HEK293 (cell line): ENCODE results near the gene SMC5.
A peak's percentile ranks its signal among the peaks of the same experiment; 100 is the strongest.

Experiments
- CTCF ChIA-PET: fragments of 350-600 bp; formaldehyde crosslinking; extraction: SDS; loops from one replicate; lab custom pipeline; 2021; ENCODE audit warnings: antibody characterized with exemption; lab: Yijun Ruan, JAX
- POLR2A ChIA-PET: fragments of 300-600 bp; formaldehyde crosslinking; extraction: SDS; loops from one replicate; lab custom pipeline; 2020; ENCODE audit warnings: antibody characterized with exemption, inconsistent platforms; lab: Yijun Ruan, JAX
- H3K27ac ChIP-seq: fragments of 200-500 bp; sonication (Bioruptor generic); 2 replicates; pipeline ENCODE4 v1.5.1; 2014; ENCODE audit warnings: low read depth, low read length, control low read depth, inconsistent platforms; ENCODE audit errors: extremely low read depth
- H3K36me3 ChIP-seq, 2 experiments: fragments of 200-500 bp in 1 of 2; sonication (Bioruptor generic) in 1 of 2; 1 replicate in 1 of 2; 2 replicates in 1 of 2; pipeline ENCODE4 v1.5.1; 2014 to 2017; ENCODE audit warnings: inconsistent platforms in 2 of 2, low read length in 2 of 2; ENCODE audit not compliant: control insufficient read depth in 2 of 2, insufficient read depth in 1 of 2
- H3K4me1 ChIP-seq: fragments of 200-500 bp; sonication (Bioruptor generic); 2 replicates; pipeline ENCODE4 v1.5.1; 2014; ENCODE audit warnings: mild to moderate bottlenecking, low read length, inconsistent platforms; ENCODE audit not compliant: control insufficient read depth, insufficient read depth
- H3K4me3 ChIP-seq: 2 replicates; pipeline ENCODE4 v1.5.1; 2011; ENCODE audit warnings: low read depth, mild to moderate bottlenecking, control low read depth, low read length, moderate library complexity
- H3K9me3 ChIP-seq: fragments of 200-500 bp; sonication (Bioruptor generic); 2 replicates; pipeline ENCODE4 v1.5.1; 2014; ENCODE audit warnings: low read depth, low read length, inconsistent platforms; ENCODE audit not compliant: control insufficient read depth, insufficient read depth
- GLI2 ChIP-seq: fragments of 450-650 bp; formaldehyde crosslinking; IDR thresholded peaks from 2 replicates; pipeline ENCODE4; 2017; ENCODE audit warnings: missing biosample characterization, missing genetic modification characterization, low read depth, borderline replicate concordance
- HIC1 ChIP-seq: fragments of 450-650 bp; formaldehyde crosslinking; IDR thresholded peaks from 2 replicates; pipeline ENCODE4 v1.5.1; 2016; ENCODE audit warnings: missing biosample characterization, missing genetic modification characterization
- HOXC10 ChIP-seq: sonication (generic); formaldehyde crosslinking; IDR thresholded peaks from 2 replicates; pipeline ENCODE4 v1.8.1; 2023; ENCODE audit warnings: mild to moderate bottlenecking, missing genetic modification reagents
- REST ChIP-seq: fragments of 450-650 bp; formaldehyde crosslinking; IDR thresholded peaks from 2 replicates; pipeline ENCODE4 v1.5.1; 2016; ENCODE audit warnings: missing biosample characterization, missing genetic modification characterization
- ZBTB20 ChIP-seq: fragments of 450-650 bp; formaldehyde crosslinking; IDR thresholded peaks from 2 replicates; pipeline ENCODE4 v1.5.1; 2016; ENCODE audit warnings: missing biosample characterization, missing genetic modification characterization
- ZBTB44 ChIP-seq: fragments of 450-650 bp; IDR thresholded peaks from 2 replicates; pipeline ENCODE4 v1.5.1; 2018; ENCODE audit warnings: missing biosample characterization, mild to moderate bottlenecking, missing genetic modification characterization
- ZBTB49 ChIP-seq: fragments of 450-650 bp; formaldehyde crosslinking; IDR thresholded peaks from 2 replicates; pipeline ENCODE4 v1.5.1; 2016; ENCODE audit warnings: missing biosample characterization, missing genetic modification characterization, low read depth
- ZNF132 ChIP-seq: fragments of 450-650 bp; formaldehyde crosslinking; IDR thresholded peaks from 2 replicates; pipeline ENCODE4 v1.5.1; 2017; ENCODE audit warnings: missing biosample characterization, missing genetic modification characterization, borderline replicate concordance
- ZNF157 ChIP-seq: fragments of 450-650 bp; formaldehyde crosslinking; IDR thresholded peaks from 2 replicates; pipeline ENCODE4 v1.5.1; 2016; ENCODE audit warnings: missing biosample characterization, missing genetic modification characterization
- ZNF302 ChIP-seq: fragments of 450-650 bp; formaldehyde crosslinking; IDR thresholded peaks from 2 replicates; pipeline ENCODE4 v1.5.1; 2016; ENCODE audit warnings: missing biosample characterization, missing genetic modification characterization, low read depth
- ZNF335 ChIP-seq: fragments of 450-650 bp; formaldehyde crosslinking; conservative IDR thresholded peaks from 2 replicates; pipeline ENCODE4 v1.5.1; 2016; ENCODE audit warnings: missing biosample characterization, missing genetic modification characterization
- ZNF394 ChIP-seq: fragments of 450-650 bp; formaldehyde crosslinking; IDR thresholded peaks from 2 replicates; pipeline ENCODE4 v1.5.1; 2016; ENCODE audit warnings: missing biosample characterization, missing genetic modification characterization, mild to moderate bottlenecking, moderate library complexity, borderline replicate concordance
- ZNF449 ChIP-seq: fragments of 450-650 bp; formaldehyde crosslinking; IDR thresholded peaks from 2 replicates; pipeline ENCODE4 v1.5.1; 2017; ENCODE audit warnings: missing biosample characterization, mild to moderate bottlenecking, missing genetic modification characterization, moderate library complexity
- ZNF510 ChIP-seq: fragments of 450-650 bp; formaldehyde crosslinking; IDR thresholded peaks from 2 replicates; pipeline ENCODE4 v1.5.1; 2018; ENCODE audit warnings: mild to moderate bottlenecking, missing genetic modification characterization, missing biosample characterization; ENCODE audit not compliant: insufficient replicate concordance
- ZNF549 ChIP-seq: fragments of 450-650 bp; IDR thresholded peaks from 2 replicates; pipeline ENCODE4 v1.5.1; 2018; ENCODE audit warnings: missing biosample characterization, missing genetic modification characterization, mild to moderate bottlenecking, inconsistent platforms, moderate library complexity
- ZNF555 ChIP-seq: fragments of 450-650 bp; formaldehyde crosslinking; conservative IDR thresholded peaks from 2 replicates; pipeline ENCODE4 v1.5.1; 2017; ENCODE audit warnings: missing biosample characterization, mild to moderate bottlenecking, missing genetic modification characterization, inconsistent platforms
- ZNF626 ChIP-seq: fragments of 450-650 bp; sonication (Bioruptor Pico); formaldehyde crosslinking; IDR thresholded peaks from 2 replicates; pipeline ENCODE4 v1.5.1; 2018; ENCODE audit warnings: missing biosample characterization, missing genetic modification characterization, inconsistent platforms
- ZNF639 ChIP-seq: fragments of 450-650 bp; formaldehyde crosslinking; IDR thresholded peaks from 2 replicates; pipeline ENCODE4 v1.5.1; 2016; ENCODE audit warnings: missing biosample characterization, missing genetic modification characterization
- ZNF658 ChIP-seq: fragments of 450-650 bp; formaldehyde crosslinking; IDR thresholded peaks from 2 replicates; pipeline ENCODE4; 2016; ENCODE audit warnings: missing biosample characterization, missing genetic modification characterization
- ZNF664 ChIP-seq: fragments of 450-650 bp; formaldehyde crosslinking; IDR thresholded peaks from 2 replicates; pipeline ENCODE4 v1.5.1; 2016; ENCODE audit warnings: missing biosample characterization, missing genetic modification characterization
- ZNF707 ChIP-seq: fragments of 450-650 bp; formaldehyde crosslinking; IDR thresholded peaks from 2 replicates; pipeline ENCODE4 v1.5.1; 2016; ENCODE audit warnings: missing biosample characterization, missing genetic modification characterization
- ZNF747 ChIP-seq: fragments of 450-650 bp; formaldehyde crosslinking; IDR thresholded peaks from 2 replicates; pipeline ENCODE4 v1.5.1; 2016; ENCODE audit warnings: missing biosample characterization, missing genetic modification characterization
- ZNF785 ChIP-seq: fragments of 450-650 bp; formaldehyde crosslinking; IDR thresholded peaks from 2 replicates; pipeline ENCODE4 v1.5.1; 2016; ENCODE audit warnings: missing biosample characterization, missing genetic modification characterization
- ZSCAN23 ChIP-seq: fragments of 450-650 bp; formaldehyde crosslinking; IDR thresholded peaks from 2 replicates; pipeline ENCODE4 v1.5.1; 2016; ENCODE audit warnings: missing biosample characterization, missing genetic modification characterization

Gene SMC5

GRCh38 chr9:70258692-70259511 is at the start of gene SMC5:
Gene SMC5, plus strand, starts transcription at chr9:70258978. Its CDS starts 101 bp downstream, at chr9:70259079.
- peaks cover 8 to 33% of the 10 kb centered on the region in 2 experiments for H3K36me3 ChIP-seq
- no peaks in the 10 kb centered on the region for H3K9me3 ChIP-seq
- peak within 1 kb of the TSS; percentile 94 for H3K27ac ChIP-seq
- peaks cover 3% of the 10 kb centered on the region; the same call in 1 of the 2 replicates for H3K4me1 ChIP-seq
- H3K4me3 ChIP-seq = peak within 1 kb of the TSS; percentile 69
- POLR2A ChIA-PET = interaction anchor here (0.7 to 2.9 kb wide), 3 partner anchors 137 to 1514 kb away, joined by 3 to 14 read pairs (median 7); no protein-coding TSS in a partner anchor
- CTCF ChIA-PET = no interaction called here
- no peak for TF ChIP-seq ZNF626
- TF ChIP-seq ZBTB20 (tag by site-specific recombination) = peak; percentile 82
- 0 out of 2 replicates have a peak, but pooled peaks have one; percentile 13 for TF ChIP-seq ZNF394
- no peak for TF ChIP-seq ZNF157 (tag by site-specific recombination)
- no peak for TF ChIP-seq ZNF302
- no peak for TF ChIP-seq ZNF639 (tag by site-specific recombination)
- TF ChIP-seq HOXC10 = no peak
- no peak; the same call in none of the 2 replicates for TF ChIP-seq REST (tag by site-specific recombination)
- no peak for TF ChIP-seq ZNF785 (tag by site-specific recombination)
- TF ChIP-seq ZBTB44 = no peak
- no peak for TF ChIP-seq ZSCAN23 (tag by site-specific recombination)
- TF ChIP-seq ZNF747 (tag by site-specific recombination) = no peak
- TF ChIP-seq ZNF664 (tag by site-specific recombination) = no peak
- no peak for TF ChIP-seq ZNF449 (tag by site-specific recombination)
- no peak for TF ChIP-seq ZNF707 (tag by site-specific recombination)
- no peak for TF ChIP-seq ZNF510 (tag by site-specific recombination)
- TF ChIP-seq ZNF335 (tag by site-specific recombination) = peak; percentile 75; the same call in 1 of the 2 replicates
- TF ChIP-seq ZNF555 (tag by site-specific recombination) = no peak
- TF ChIP-seq ZBTB49 (tag by site-specific recombination) = no peak
- no peak for TF ChIP-seq GLI2 (tag by site-specific recombination)
- no peak for TF ChIP-seq ZNF549 (tag by site-specific recombination)
- TF ChIP-seq ZNF658 (tag by site-specific recombination) = no peak
- peak; percentile 10; the same call in 1 of the 2 replicates for TF ChIP-seq HIC1 (tag by site-specific recombination)
- no peak for TF ChIP-seq ZNF132 (tag by site-specific recombination)
